HG03565 (cell line): ENCODE results near the gene RBP3.

Experiments used
- ATAC-seq: cut with Tn5 transposase; IDR thresholded peaks from one replicate; pipeline ENCODE4 v1.9.1; 2021; ENCODE audit warnings: mild to moderate bottlenecking, moderate library complexity; ENCODE audit not compliant: unreplicated experiment

RBP3 gene

GRCh38 chr10:47348138-47348651 is at the start of gene RBP3:
TSS of gene RBP3 (plus strand) at chr10:47348363. CDS start at chr10:47348485, 122 bp downstream.
- no peak for ATAC-seq

GRCh38 chr10:47298715-47299114 is 49.4 kb upstream of the RBP3 start:
- no peak for ATAC-seq

GRCh38 chr10:47299611-47300428 is 48.3 kb upstream of the RBP3 start, which contains the start of gene GDF10:
TSS of gene GDF10 (plus strand) at chr10:47300197. CDS start at chr10:47300652, 455 bp downstream.
- no peak for ATAC-seq

- ATAC-seq: no peak
Measured at GRCh38 chr10:47300429-47300931, 47.7 kb upstream of the RBP3 start.

- ATAC-seq: no peak
Measured at GRCh38 chr10:47301833-47302232, 46.3 kb upstream of the RBP3 start.

GRCh38 chr10:47303105-47303504 is 45.1 kb upstream of the RBP3 start:
- no peak for ATAC-seq

- no peak for ATAC-seq
Measured at GRCh38 chr10:47303866-47304265, 44.3 kb upstream of the RBP3 start.

GRCh38 chr10:47305566-47305965 is 42.6 kb upstream of the RBP3 start:
- ATAC-seq: no peak

- ATAC-seq: no peak
Measured at GRCh38 chr10:47306387-47307210, 41.6 kb upstream of the RBP3 start.

GRCh38 chr10:47307381-47307780 is 40.8 kb upstream of the RBP3 start:
- ATAC-seq: no peak

- ATAC-seq: no peak
Measured at GRCh38 chr10:47308775-47309174, 39.4 kb upstream of the RBP3 start.

- no peak for ATAC-seq
Measured at GRCh38 chr10:47309408-47310089, 38.6 kb upstream of the RBP3 start.

GRCh38 chr10:47310090-47310505 is 38.1 kb upstream of the RBP3 start:
- no peak for ATAC-seq

GRCh38 chr10:47311193-47311931 is 36.8 kb upstream of the RBP3 start:
- ATAC-seq: no peak

GRCh38 chr10:47311932-47312662 is 36.1 kb upstream of the RBP3 start:
- ATAC-seq: peak; percentile 59

- no peak for ATAC-seq
Measured at GRCh38 chr10:47312663-47312995, 35.5 kb upstream of the RBP3 start.

GRCh38 chr10:47314416-47314970 is 33.7 kb upstream of the RBP3 start:
- no peak for ATAC-seq

- no peak for ATAC-seq
Measured at GRCh38 chr10:47315421-47315820, 32.7 kb upstream of the RBP3 start.

- no peak for ATAC-seq
Measured at GRCh38 chr10:47316131-47316530, 32.0 kb upstream of the RBP3 start.
